D721Med (cell line): ENCODE results near the gene LAMB3.
A peak's percentile ranks its signal among the peaks of the same experiment; 100 is the strongest.

Experiments
- DNase-seq: peaks from one replicate; pipeline ENCODE4 v3.0.0; 2011; ENCODE audit warnings: low spot score; ENCODE audit not compliant: insufficient read length
- FAIRE-seq: peaks from 2 replicates; lab custom pipeline; 2011; peaks lifted over from hg19 to GRCh38; lab: Jason Lieb, UNC
- CTCF ChIP-seq: IDR thresholded peaks from 2 replicates; pipeline ENCODE4 v1.5.1; 2012; ENCODE audit warnings: mild to moderate bottlenecking, control low read depth; ENCODE audit not compliant: insufficient read depth; ENCODE audit errors: missing control alignments

The LAMB3 gene

GRCh38 chr1:209633335-209633997 is 18.8 kb downstream of the LAMB3 start:
- TF ChIP-seq CTCF: no peak
- DNase-seq (no peak), FAIRE-seq (no peak)

- FAIRE-seq (no peak), DNase-seq (no peak)
- no peak for TF ChIP-seq CTCF
These were observed 21.6 kb downstream of the LAMB3 start for GRCh38 chr1:209630383-209631225.

GRCh38 chr1:209629621-209630382 is 22.4 kb downstream of the LAMB3 start:
- no peak for DNase-seq
- no peak for TF ChIP-seq CTCF
- FAIRE-seq: no peak

GRCh38 chr1:209628618-209629299 is 23.5 kb downstream of the LAMB3 start:
- FAIRE-seq: no peak
- TF ChIP-seq CTCF: no peak
- DNase-seq: no peak

GRCh38 chr1:209627732-209628196 is 24.5 kb downstream of the LAMB3 start:
- peak; percentile 100 for TF ChIP-seq CTCF
- DNase-seq (peak; percentile 64), FAIRE-seq (no peak)

- DNase-seq: no peak
- no peak for FAIRE-seq
- TF ChIP-seq CTCF: no peak
These were observed 25.0 kb downstream of the LAMB3 start for GRCh38 chr1:209627027-209627731.
